PC-9 (cell line): ENCODE measurements around the gene HIGD1B. TPM values are rescaled to one million over a fixed set of nuclear protein-coding genes. Genes with fewer than 3 reads are reported as not detected.

Experiments
- BruUV-seq: library from RNA; stranded (reverse); fragments of 400-500 nt; replicated peaks from 2 replicates; lab custom pipeline; 2021; lab: Mats Ljungman, UMichigan
- CTCF ChIA-PET: fragments of 300-600 bp; sonication (Branson Sonifier 250); formaldehyde crosslinking; loops from one replicate; lab custom pipeline; 2022; ENCODE audit warnings: antibody characterized with exemption; lab: Charles Lee
- POLR2A ChIA-PET: fragments of 300-600 bp; sonication (Branson Sonifier 250); formaldehyde crosslinking; loops from one replicate; lab custom pipeline; 2022; ENCODE audit warnings: antibody characterized with exemption; ENCODE audit not compliant: unreplicated experiment; lab: Charles Lee
- DNase-seq, 2 experiments: peaks; one replicate each; pipeline versions ENCODE4 v3.0.0 to v3.0.0-alpha.2; 2015 to 2022; ENCODE audit warnings: mixed read lengths in 1 of 2
- H2AFZ ChIP-seq: fragments of 200-600 bp; sonication (generic); 2 replicates; pipeline ENCODE4 v1.8.1; 2017; ENCODE audit warnings: antibody characterized with exemption
- H3F3A ChIP-seq: fragments of 200-600 bp; sonication (generic); 2 replicates; pipeline ENCODE4 v1.8.1; 2017; ENCODE audit warnings: antibody characterized with exemption, mild to moderate bottlenecking, low read depth; ENCODE audit not compliant: insufficient read depth
- H3K27ac ChIP-seq: fragments of 200-600 bp; sonication (generic); 2 replicates; pipeline ENCODE4 v1.6.1; 2016; ENCODE audit warnings: mixed run types
- H3K27me3 ChIP-seq: fragments of 200-600 bp; sonication (generic); 2 replicates; pipeline ENCODE4 v1.6.1; 2016; ENCODE audit warnings: low read depth, mixed run types; ENCODE audit not compliant: insufficient read depth
- H3K36me3 ChIP-seq: fragments of 200-600 bp; sonication (generic); 2 replicates; pipeline ENCODE4 v1.6.1; 2016; ENCODE audit warnings: low read depth, mixed run types
- H3K4me1 ChIP-seq: fragments of 200-600 bp; sonication (generic); replicated peaks from 2 replicates; pipeline ENCODE4 v1.6.1; 2016; ENCODE audit warnings: mixed run types; ENCODE audit not compliant: insufficient read depth
- H3K4me2 ChIP-seq: fragments of 200-600 bp; sonication (generic); 2 replicates; pipeline ENCODE4 v1.6.1; 2017; ENCODE audit warnings: mixed run types
- H3K4me3 ChIP-seq: fragments of 200-600 bp; sonication (generic); 2 replicates; pipeline ENCODE4 v1.6.1; 2016; ENCODE audit warnings: mixed run types
- H3K79me2 ChIP-seq: fragments of 200-600 bp; sonication (generic); 2 replicates; pipeline ENCODE4 v1.6.1; 2017; ENCODE audit warnings: low read depth, mixed run types
- H3K9me2 ChIP-seq: fragments of 200-600 bp; sonication (generic); 2 replicates; pipeline ENCODE4 v1.8.1; 2017; ENCODE audit warnings: mild to moderate bottlenecking; ENCODE audit not compliant: insufficient read depth
- H3K9me3 ChIP-seq: fragments of 200-600 bp; sonication (generic); 2 replicates; pipeline ENCODE4 v1.8.1; 2016; ENCODE audit warnings: low read depth; ENCODE audit not compliant: insufficient read depth
- H4K20me1 ChIP-seq: fragments of 200-600 bp; sonication (generic); 2 replicates; pipeline ENCODE4 v1.8.1; 2017; ENCODE audit not compliant: insufficient read depth
- EZH2 ChIP-seq: fragments of 200-600 bp; sonication (generic); IDR thresholded peaks from 2 replicates; pipeline ENCODE4 v1.8.0; 2017; ENCODE audit warnings: antibody characterized with exemption, low read depth
- intact Hi-C: fragments of 100-400 bp; cut with micrococcal nuclease; formaldehyde crosslinking; loops from one replicate; pipeline ENCODE4 v1.10.0; 2022; ENCODE audit not compliant: unreplicated experiment
- total RNA-seq: library from RNA; stranded (reverse); gene quantifications from 2 replicates; pipeline ENCODE4 v1.2.3, GENCODE V29; 2021
- TF ChIP-seq, protein P1 (sequence below): fragments of 200-600 bp; sonication (generic); conservative IDR thresholded peaks from 2 replicates; pipeline ENCODE4 v1.6.1; 2017; ENCODE audit warnings: mixed run types, antibody characterized with exemption, mild to moderate bottlenecking, moderate library complexity

HIGD1B gene
- total RNA-seq, 1 experiment from 2014 or later = not detected

DNA sequence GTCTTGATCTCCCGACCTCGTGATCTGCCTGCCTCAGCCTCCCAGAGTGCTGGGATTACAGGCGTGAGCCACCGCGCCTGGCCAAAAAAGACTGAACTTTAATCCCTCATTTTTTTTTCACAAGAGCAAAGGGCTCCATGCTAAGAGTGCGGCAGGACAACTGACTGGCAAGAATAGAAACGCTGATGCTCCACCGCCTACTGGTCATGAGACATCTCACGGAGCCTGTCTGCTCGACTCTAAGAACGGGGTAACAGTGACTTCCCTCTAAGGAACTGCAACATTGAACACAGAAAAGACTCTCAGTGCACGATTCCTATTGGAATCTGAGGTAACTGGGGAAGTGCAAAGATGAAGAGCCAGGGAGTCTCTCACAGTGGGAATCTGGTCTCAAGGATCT, 23.9 kb downstream of the HIGD1B start:
- Histone ChIP-seq H3K4me1 (no peaks in the 10 kb centered on the region), H3K4me2 (no peak overlapping the region), H3K27me3 (no peaks in the 10 kb centered on the region), H3K9me3 (no peaks in the 10 kb centered on the region), H3K27ac (no peak overlapping the region), H2AFZ (no peak overlapping the region), H3K79me2 (no peaks in the 10 kb centered on the region), H4K20me1 (no peaks in the 10 kb centered on the region), H3K9me2 (no peaks in the 10 kb centered on the region), H3K36me3 (peaks cover 28% of the 10 kb centered on the region), H3F3A (no peaks in the 10 kb centered on the region; the same call in 1 of the 2 replicates), H3K4me3 (no peak overlapping the region)
- ChIA-PET POLR2A (no interaction called here), CTCF (no interaction called here)
- no peak for TF ChIP-seq EZH2
- TF ChIP-seq, protein P1, sequence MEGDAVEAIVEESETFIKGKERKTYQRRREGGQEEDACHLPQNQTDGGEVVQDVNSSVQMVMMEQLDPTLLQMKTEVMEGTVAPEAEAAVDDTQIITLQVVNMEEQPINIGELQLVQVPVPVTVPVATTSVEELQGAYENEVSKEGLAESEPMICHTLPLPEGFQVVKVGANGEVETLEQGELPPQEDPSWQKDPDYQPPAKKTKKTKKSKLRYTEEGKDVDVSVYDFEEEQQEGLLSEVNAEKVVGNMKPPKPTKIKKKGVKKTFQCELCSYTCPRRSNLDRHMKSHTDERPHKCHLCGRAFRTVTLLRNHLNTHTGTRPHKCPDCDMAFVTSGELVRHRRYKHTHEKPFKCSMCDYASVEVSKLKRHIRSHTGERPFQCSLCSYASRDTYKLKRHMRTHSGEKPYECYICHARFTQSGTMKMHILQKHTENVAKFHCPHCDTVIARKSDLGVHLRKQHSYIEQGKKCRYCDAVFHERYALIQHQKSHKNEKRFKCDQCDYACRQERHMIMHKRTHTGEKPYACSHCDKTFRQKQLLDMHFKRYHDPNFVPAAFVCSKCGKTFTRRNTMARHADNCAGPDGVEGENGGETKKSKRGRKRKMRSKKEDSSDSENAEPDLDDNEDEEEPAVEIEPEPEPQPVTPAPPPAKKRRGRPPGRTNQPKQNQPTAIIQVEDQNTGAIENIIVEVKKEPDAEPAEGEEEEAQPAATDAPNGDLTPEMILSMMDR = no peak
- intact Hi-C loops = no loop called here
- no TSS peak for BruUV-seq
- no peak for DNase-seq

DNA sequence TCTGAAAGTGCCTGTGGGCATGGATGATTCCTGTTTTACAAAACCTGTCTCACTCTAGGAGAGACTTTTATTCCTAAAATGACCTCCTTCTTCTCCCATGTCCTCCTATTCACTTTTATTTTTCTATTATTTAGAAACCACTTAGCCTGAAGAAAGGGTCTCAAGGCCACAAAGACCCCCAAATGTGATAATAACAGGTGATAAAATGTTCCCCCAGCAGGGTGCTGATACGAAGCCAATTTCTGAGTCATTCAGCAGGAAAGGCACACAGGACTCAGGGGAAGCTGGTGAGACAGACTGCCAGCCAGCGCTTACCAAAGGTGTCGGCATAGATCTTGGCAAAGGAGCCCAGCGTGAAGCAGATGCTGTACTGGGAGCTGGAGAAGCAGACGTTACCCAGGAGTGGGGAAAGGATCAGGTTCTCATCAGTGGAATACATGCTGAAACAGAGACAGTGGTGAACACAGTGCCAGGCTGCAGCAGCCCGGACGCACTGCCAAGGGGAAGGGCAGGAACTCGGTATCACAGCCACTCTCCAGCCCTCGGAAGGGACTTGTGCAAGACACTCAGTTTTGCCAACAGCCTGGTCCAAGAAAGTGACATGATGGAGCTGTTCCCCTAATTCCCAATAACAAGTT, 24.6 kb downstream of the HIGD1B start:
- intact Hi-C loops = no loop called here
- Histone ChIP-seq H3K27ac (no peak overlapping the region), H3K79me2 (no peaks in the 10 kb centered on the region), H4K20me1 (no peaks in the 10 kb centered on the region), H3K27me3 (no peaks in the 10 kb centered on the region), H2AFZ (no peak overlapping the region), H3K9me3 (no peaks in the 10 kb centered on the region), H3K9me2 (no peaks in the 10 kb centered on the region), H3K4me2 (no peak overlapping the region), H3K36me3 (peaks cover 33% of the 10 kb centered on the region), H3K4me1 (no peaks in the 10 kb centered on the region), H3K4me3 (no peak overlapping the region), H3F3A (no peaks in the 10 kb centered on the region; the same call in 1 of the 2 replicates)
- DNase-seq = no peak
- TF ChIP-seq EZH2 = no peak
- TF ChIP-seq, protein P1 = no peak
- CTCF ChIA-PET = no interaction called here
- no TSS peak for BruUV-seq
- POLR2A ChIA-PET = no interaction called here

DNA sequence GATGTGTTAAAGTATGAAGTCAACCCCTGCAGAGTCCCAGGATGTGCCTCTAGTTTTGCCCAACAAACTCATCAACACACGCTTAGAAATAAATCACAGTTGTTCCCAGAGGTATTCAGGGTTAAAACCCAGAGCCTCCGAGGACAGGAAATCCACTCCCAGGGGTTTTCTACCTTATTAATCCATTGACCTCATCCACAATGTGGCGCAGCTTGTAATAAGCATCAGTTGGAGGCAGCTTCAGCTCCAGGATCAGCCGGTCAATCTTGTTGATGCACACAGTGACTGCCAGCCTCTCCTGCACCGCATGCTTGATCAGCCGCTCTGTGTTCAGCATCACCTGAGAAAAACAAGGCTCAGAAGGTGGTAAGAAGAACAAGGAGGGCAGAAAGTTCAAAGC, 28.1 kb downstream of the HIGD1B start:
- Histone ChIP-seq H4K20me1 (no peaks in the 10 kb centered on the region; the same call in 1 of the 2 replicates), H3K4me1 (no peaks in the 10 kb centered on the region), H3K79me2 (no peaks in the 10 kb centered on the region), H3K36me3 (peaks cover 45% of the 10 kb centered on the region), H3K27ac (no peak overlapping the region), H3K4me2 (no peak overlapping the region), H3K4me3 (no peak overlapping the region), H3F3A (peaks cover 6% of the 10 kb centered on the region), H3K9me3 (no peaks in the 10 kb centered on the region), H2AFZ (no peak overlapping the region), H3K9me2 (no peaks in the 10 kb centered on the region), H3K27me3 (no peaks in the 10 kb centered on the region)
- ChIA-PET POLR2A (no interaction called here), CTCF (no interaction called here)
- intact Hi-C loops = no loop called here
- TF ChIP-seq, protein P1 = no peak
- TF ChIP-seq EZH2 = no peak
- no TSS peak for BruUV-seq
- no peak for DNase-seq
